ENCODE measurements around the gene DDI2. TPM values are rescaled to one million over a fixed set of nuclear protein-coding genes. Genes with fewer than 3 reads are reported as not detected.
"Not testable (repeated sequence)": the region's sequence is repeated elsewhere in the genome, so short reads cannot be mapped to it uniquely, and the experiment has no call there.

The DDI2 gene
- total RNA-seq, 1 donor from 2014 or later = 8.4 TPM

DNA sequence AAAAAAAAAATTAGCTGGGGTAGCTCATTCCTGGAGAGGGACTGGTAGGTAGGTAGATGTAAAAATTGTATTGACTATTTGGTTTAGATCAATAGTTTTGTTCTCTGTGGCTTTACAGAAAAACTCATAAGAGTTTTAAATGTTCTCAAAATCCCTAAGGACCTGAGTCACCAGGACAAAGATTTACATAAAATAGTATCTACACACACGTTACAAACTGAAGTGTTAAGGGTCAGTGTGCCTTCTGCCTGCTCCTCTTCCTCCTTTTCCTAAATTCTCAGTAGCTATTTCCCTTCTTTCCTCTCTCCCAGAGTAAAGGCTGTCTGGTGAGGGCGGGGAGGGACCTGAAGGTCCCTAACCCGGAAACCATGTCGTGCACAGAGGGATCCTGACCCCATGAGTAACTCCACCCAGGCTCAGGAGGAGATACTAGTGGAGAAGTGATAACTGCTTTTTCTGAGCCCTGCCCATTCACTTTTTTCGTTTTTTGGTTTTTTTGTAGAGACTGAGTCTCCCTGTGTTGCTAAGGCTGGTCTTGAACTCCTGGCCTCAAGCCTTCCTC, 74.9 kb downstream of the DDI2 start:
- no peak for DNase-seq (ENCODE audit: low read depth)
- TF ChIP-seq, protein P1, sequence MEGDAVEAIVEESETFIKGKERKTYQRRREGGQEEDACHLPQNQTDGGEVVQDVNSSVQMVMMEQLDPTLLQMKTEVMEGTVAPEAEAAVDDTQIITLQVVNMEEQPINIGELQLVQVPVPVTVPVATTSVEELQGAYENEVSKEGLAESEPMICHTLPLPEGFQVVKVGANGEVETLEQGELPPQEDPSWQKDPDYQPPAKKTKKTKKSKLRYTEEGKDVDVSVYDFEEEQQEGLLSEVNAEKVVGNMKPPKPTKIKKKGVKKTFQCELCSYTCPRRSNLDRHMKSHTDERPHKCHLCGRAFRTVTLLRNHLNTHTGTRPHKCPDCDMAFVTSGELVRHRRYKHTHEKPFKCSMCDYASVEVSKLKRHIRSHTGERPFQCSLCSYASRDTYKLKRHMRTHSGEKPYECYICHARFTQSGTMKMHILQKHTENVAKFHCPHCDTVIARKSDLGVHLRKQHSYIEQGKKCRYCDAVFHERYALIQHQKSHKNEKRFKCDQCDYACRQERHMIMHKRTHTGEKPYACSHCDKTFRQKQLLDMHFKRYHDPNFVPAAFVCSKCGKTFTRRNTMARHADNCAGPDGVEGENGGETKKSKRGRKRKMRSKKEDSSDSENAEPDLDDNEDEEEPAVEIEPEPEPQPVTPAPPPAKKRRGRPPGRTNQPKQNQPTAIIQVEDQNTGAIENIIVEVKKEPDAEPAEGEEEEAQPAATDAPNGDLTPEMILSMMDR (conservative IDR thresholded peaks at IDR 0.05; ENCODE audit: low read depth, low read length) = no peak
- H3K4me3 ChIP-seq (ENCODE audit: low read depth, low read length) = no peak overlapping the region

DNA sequence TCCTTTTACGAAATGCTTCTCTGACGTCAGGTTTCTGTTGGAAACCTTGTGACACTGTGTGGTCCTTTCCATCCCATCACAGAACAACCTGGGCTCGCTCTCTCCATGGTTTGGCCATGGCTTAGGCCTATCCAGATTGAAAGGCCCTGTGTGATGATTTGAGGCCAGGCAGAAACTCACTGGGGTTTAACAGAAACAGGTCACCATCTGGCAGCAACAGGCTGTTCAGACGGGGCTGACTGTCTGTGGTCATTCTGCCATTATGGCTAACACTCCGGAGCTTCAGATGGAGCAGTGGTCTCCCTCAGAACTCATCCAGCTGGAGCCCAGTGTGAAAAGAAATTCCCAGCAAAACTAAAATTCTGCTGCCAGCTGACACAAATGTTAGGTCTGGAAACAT, 76.1 kb downstream of the DDI2 start:
- no peak for DNase-seq (ENCODE audit: low read depth)
- TF ChIP-seq, protein P1 (conservative IDR thresholded peaks at IDR 0.05; ENCODE audit: low read depth, low read length) = no peak
- no peak overlapping the region for H3K4me3 ChIP-seq (ENCODE audit: low read depth, low read length)

DNA sequence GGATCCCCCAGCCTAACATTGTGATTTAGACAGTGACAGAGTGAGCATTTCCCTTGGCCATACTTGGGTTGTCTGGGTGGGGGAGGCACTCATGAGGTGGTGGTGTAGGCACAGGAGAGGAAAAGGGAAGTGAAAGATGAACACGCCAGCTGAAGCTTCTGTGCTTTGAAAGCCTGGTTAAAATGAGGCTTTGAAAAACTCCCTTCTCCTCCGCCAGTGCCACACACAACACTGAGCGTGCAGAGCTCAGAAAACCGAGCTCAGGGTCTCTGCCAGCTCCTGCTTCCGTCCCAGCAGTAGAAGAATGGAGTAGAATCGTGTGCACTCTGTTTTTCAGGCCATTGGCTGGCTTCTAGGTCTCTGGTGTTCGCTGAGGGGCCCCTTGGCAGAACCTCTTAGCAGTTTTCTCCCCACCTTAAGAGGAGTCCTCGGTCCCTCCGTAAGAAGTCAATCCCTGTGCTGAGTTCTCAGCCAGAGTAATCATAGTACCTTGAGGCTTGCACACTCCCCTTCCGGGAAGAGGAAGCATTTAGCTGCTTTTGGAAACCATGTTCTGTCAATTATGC, 79.8 kb downstream of the DDI2 start:
- no peak overlapping the region for H3K4me3 ChIP-seq (ENCODE audit: low read depth, low read length)
- TF ChIP-seq, protein P1 (conservative IDR thresholded peaks at IDR 0.05; ENCODE audit: low read depth, low read length) = no peak
- DNase-seq (ENCODE audit: low read depth) = no peak

DNA sequence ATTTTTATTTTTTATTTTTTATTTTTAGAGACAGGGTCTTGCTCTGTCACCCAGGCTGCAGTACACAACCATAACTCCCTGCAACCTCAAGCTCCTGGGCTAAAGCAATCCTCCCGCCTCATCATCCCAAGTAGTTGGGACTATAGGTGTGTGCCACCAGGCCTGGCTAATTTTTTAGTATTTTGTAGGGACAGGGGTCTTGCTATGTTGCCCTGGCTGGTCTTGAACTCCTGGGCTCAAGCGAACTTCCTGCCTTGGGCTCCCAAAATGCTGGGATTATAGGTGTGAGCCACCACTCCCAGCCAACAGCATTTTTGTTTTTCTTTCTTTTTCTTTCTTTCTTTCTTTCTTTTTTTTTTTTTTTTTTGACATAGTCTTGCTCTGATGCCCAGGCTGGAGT, 80.9 kb downstream of the DDI2 start:
- DNase-seq (ENCODE audit: low read depth) = no peak
- no peak overlapping the region for H3K4me3 ChIP-seq (ENCODE audit: low read depth, low read length)
- TF ChIP-seq, protein P1 (conservative IDR thresholded peaks at IDR 0.05; ENCODE audit: low read depth, low read length) = no peak

DNA sequence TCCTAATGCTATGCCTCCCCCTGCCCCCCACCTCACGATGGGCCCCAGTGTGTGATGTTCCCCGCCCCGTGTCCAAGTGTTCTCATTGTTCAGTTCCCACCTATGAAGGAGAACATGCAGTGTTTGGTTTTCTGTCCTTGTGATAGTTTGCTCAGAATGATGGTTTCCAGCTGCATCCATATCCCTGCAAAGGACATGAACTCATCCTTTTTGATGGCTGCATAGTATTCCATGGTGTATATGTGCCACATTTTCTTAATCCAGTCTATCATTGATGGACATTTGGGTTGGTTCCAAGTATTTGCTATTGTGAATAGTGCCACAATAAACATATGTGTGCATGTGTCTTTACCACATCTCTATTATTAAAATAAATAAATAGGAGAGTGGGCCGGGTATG, 82.1 kb downstream of the DDI2 start:
- H3K4me3 ChIP-seq (ENCODE audit: low read depth, low read length) = not testable (repeated sequence)

DNA sequence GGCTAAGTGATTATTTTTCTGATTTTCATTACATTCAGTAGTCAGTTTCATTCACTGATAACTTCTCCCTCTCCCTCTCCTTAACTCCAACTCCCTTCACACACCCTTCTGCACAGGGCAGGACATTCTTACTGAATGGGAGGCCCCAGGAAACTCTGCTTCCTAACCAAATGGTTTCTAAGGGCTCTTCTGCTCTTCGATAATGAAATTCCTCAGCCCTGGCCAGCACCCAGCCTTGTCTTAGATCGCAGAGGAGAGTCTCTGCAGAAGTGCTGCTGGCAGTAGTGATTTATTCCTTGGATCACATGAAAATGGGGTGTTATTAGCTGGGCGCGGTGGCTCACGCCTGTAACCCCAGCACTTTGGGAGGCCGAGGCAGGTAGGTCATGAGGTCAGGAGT, 83.2 kb downstream of the DDI2 start:
- TF ChIP-seq, protein P1 (conservative IDR thresholded peaks at IDR 0.05; ENCODE audit: low read depth, low read length) = no peak
- no peak overlapping the region for H3K4me3 ChIP-seq (ENCODE audit: low read depth, low read length)
- DNase-seq (ENCODE audit: low read depth) = no peak

More for the DNA sequence above, 82.1 kb downstream of the DDI2 start:
- DNase-seq (ENCODE audit: low read depth) = not testable (repeated sequence)

DNA sequence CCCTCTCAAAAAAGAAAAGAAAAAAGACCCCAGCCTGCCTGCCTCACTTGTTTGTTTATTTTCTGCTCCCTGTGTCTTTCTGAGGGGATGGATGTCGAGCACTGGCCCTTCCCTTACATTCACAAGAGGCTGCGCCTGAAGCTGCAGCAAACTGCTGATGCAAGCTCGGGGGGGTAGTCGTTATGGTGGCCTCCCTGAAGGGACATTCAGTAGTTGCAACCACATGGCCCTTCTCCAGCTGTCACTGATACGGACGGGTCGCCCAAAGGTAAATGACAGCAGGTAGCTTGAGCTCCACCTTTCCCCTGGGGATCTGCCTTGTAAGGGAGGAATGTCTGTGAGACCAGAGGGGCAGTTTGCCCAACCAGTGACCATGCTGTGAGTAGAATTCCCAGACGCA, 84.5 kb downstream of the DDI2 start:
- H3K4me3 ChIP-seq (ENCODE audit: low read depth, low read length) = no peak overlapping the region
- TF ChIP-seq, protein P1 (conservative IDR thresholded peaks at IDR 0.05; ENCODE audit: low read depth, low read length) = no peak
- no peak for DNase-seq (ENCODE audit: low read depth)

Data from epithelial cell of proximal tubule (primary cell).